IPS DF 4.7 (cell line): Measurements from ENCODE around the gene EXOC4.

ENCODE experiments used
- DNase-seq: peaks from one replicate; pipeline ENCODE4 v3.0.0-alpha.2; 2013; ENCODE audit warnings: low spot score; ENCODE audit errors: extremely low read depth

EXOC4 gene

GRCh38 chr7:133698127-133698526 is 445.2 kb downstream of the EXOC4 start:
- no peak for DNase-seq

- DNase-seq = no peak
Measured at GRCh38 chr7:133699386-133699785, 446.5 kb downstream of the EXOC4 start.

GRCh38 chr7:133702078-133702477 is 449.2 kb downstream of the EXOC4 start:
- no peak for DNase-seq

GRCh38 chr7:133702960-133703359 is 450.1 kb downstream of the EXOC4 start:
- DNase-seq = no peak

GRCh38 chr7:133703547-133703946 is 450.7 kb downstream of the EXOC4 start:
- DNase-seq = no peak

- no peak for DNase-seq
Measured at GRCh38 chr7:133704453-133704852, 451.6 kb downstream of the EXOC4 start.

- DNase-seq = no peak
Measured at GRCh38 chr7:133705596-133705995, 452.7 kb downstream of the EXOC4 start.

GRCh38 chr7:133706016-133706415 is 453.1 kb downstream of the EXOC4 start:
- no peak for DNase-seq

GRCh38 chr7:133709036-133709880 is 456.4 kb downstream of the EXOC4 start:
- no peak for DNase-seq

- no peak for DNase-seq
Measured at GRCh38 chr7:133712544-133712943, 459.7 kb downstream of the EXOC4 start.

- no peak for DNase-seq
Measured at GRCh38 chr7:133714654-133715053, 461.8 kb downstream of the EXOC4 start.

- no peak for DNase-seq
Measured at GRCh38 chr7:133718131-133718530, 465.3 kb downstream of the EXOC4 start.

GRCh38 chr7:133723044-133723443 is 470.2 kb downstream of the EXOC4 start:
- no peak for DNase-seq

- no peak for DNase-seq
Measured at GRCh38 chr7:133724148-133724547, 471.3 kb downstream of the EXOC4 start.

GRCh38 chr7:133724694-133725093 is 471.8 kb downstream of the EXOC4 start:
- DNase-seq = no peak

GRCh38 chr7:133727476-133728214 is 474.8 kb downstream of the EXOC4 start:
- DNase-seq = no peak

- DNase-seq = no peak
Measured at GRCh38 chr7:133730360-133730759, 477.5 kb downstream of the EXOC4 start.

- DNase-seq = no peak
Measured at GRCh38 chr7:133733401-133733800, 480.5 kb downstream of the EXOC4 start.

- DNase-seq = no peak
Measured at GRCh38 chr7:133735222-133735621, 482.3 kb downstream of the EXOC4 start.

- DNase-seq = no peak
Measured at GRCh38 chr7:133739817-133740216, 486.9 kb downstream of the EXOC4 start.

GRCh38 chr7:133741078-133741477 is 488.2 kb downstream of the EXOC4 start:
- DNase-seq = no peak

- DNase-seq = no peak
Measured at GRCh38 chr7:133741703-133742102, 488.8 kb downstream of the EXOC4 start.
